WTC11 (cell line): ENCODE data around the gene PLCG1. TPM values are rescaled to one million over a fixed set of nuclear protein-coding genes. Genes with fewer than 3 reads are reported as not detected.

ENCODE experiments used
- ATAC-seq: fragments of 200-7000 bp; cut with Tn5 transposase; 2 replicates; pipeline ENCODE4 v1.10.0; 2021; ENCODE audit warnings: mild to moderate bottlenecking, moderate library complexity
- CTCF ChIA-PET: fragments of 300-600 bp; sonication (Branson Sonifier 250); formaldehyde crosslinking; loops from one replicate; lab custom pipeline; 2021; ENCODE audit warnings: antibody characterized with exemption; lab: Charles Lee
- POLR2A ChIA-PET: fragments of 350-600 bp; sonication (Branson Sonifier 250); formaldehyde crosslinking; loops from one replicate; lab custom pipeline; 2021; ENCODE audit warnings: antibody characterized with exemption; lab: Charles Lee
- DNase-seq: peaks from one replicate; pipeline ENCODE4 v3.0.0; 2021; ENCODE audit warnings: low spot score
- H3K27ac Mint-ChIP-seq: 2 replicates; pipeline ENCODE4 v1.8.0; 2021; ENCODE audit warnings: mixed read lengths
- H3K27me3 Mint-ChIP-seq: 2 replicates; pipeline ENCODE4 v1.8.0; 2021; ENCODE audit warnings: low read depth, mild to moderate bottlenecking, moderate library complexity, mixed read lengths
- H3K36me3 Mint-ChIP-seq: 2 replicates; pipeline ENCODE4 v1.8.0; 2021; ENCODE audit warnings: mixed read lengths
- H3K4me1 Mint-ChIP-seq: 2 replicates; pipeline ENCODE4 v1.8.0; 2022; ENCODE audit warnings: mixed read lengths
- H3K4me3 Mint-ChIP-seq: 2 replicates; pipeline ENCODE4 v1.8.0; 2021; ENCODE audit warnings: mild to moderate bottlenecking, moderate library complexity, mixed read lengths
- H3K9me3 Mint-ChIP-seq: 2 replicates; pipeline ENCODE4 v1.8.0; 2021; ENCODE audit warnings: mixed read lengths
- ATF1 ChIP-seq: sonication (generic); formaldehyde crosslinking; IDR thresholded peaks from 2 replicates; pipeline ENCODE4 v1.8.1; 2023; ENCODE audit warnings: mild to moderate bottlenecking, moderate library complexity, missing genetic modification reagents
- CREB1 ChIP-seq: sonication (generic); formaldehyde crosslinking; IDR thresholded peaks from 2 replicates; pipeline ENCODE4 v1.8.0; 2023; ENCODE audit warnings: mild to moderate bottlenecking, missing genetic modification reagents
- E2F4 ChIP-seq: sonication (generic); formaldehyde crosslinking; IDR thresholded peaks from 2 replicates; pipeline ENCODE4 v1.8.1; 2022; ENCODE audit warnings: low read depth, mild to moderate bottlenecking, moderate library complexity, missing genetic modification reagents, borderline replicate concordance
- ELF4 ChIP-seq: sonication (generic); formaldehyde crosslinking; IDR thresholded peaks from 2 replicates; pipeline ENCODE4 v1.8.1; 2022; ENCODE audit warnings: low read depth, mild to moderate bottlenecking, moderate library complexity, missing genetic modification reagents
- ESRRA ChIP-seq: sonication (generic); formaldehyde crosslinking; IDR thresholded peaks from 2 replicates; pipeline ENCODE4 v1.8.1; 2022; ENCODE audit warnings: mild to moderate bottlenecking, missing genetic modification reagents, borderline replicate concordance
- ETV6 ChIP-seq: sonication (generic); formaldehyde crosslinking; IDR thresholded peaks from 2 replicates; pipeline ENCODE4 v1.8.1; 2022; ENCODE audit warnings: mild to moderate bottlenecking, missing genetic modification reagents
- FOXP1 ChIP-seq: sonication (generic); formaldehyde crosslinking; IDR thresholded peaks from 2 replicates; pipeline ENCODE4 v1.8.0; 2022; ENCODE audit warnings: missing genetic modification reagents, mild to moderate bottlenecking, moderate library complexity, borderline replicate concordance
- HMGA2 ChIP-seq: fragments of 250-450 bp; sonication (Bioruptor Pico); IDR thresholded peaks from 2 replicates; pipeline ENCODE4 v1.4.0; 2021; ENCODE audit warnings: mild to moderate bottlenecking, moderate library complexity
- JAZF1 ChIP-seq: fragments of 250-450 bp; sonication (Bioruptor Pico); IDR thresholded peaks from 2 replicates; pipeline ENCODE4 v1.9.0; 2021; ENCODE audit warnings: moderate library complexity, mild to moderate bottlenecking, inconsistent platforms
- JUN ChIP-seq: sonication (generic); formaldehyde crosslinking; IDR thresholded peaks from 2 replicates; pipeline ENCODE4 v1.8.0; 2023; ENCODE audit warnings: mild to moderate bottlenecking, missing genetic modification reagents
- NR1H2 ChIP-seq: sonication (generic); formaldehyde crosslinking; IDR thresholded peaks from 2 replicates; pipeline ENCODE4 v1.9.0; 2021; ENCODE audit warnings: mild to moderate bottlenecking, moderate library complexity, missing genetic modification reagents
- NR2C2 ChIP-seq: sonication (generic); formaldehyde crosslinking; IDR thresholded peaks from 2 replicates; pipeline ENCODE4 v1.8.0; 2022; ENCODE audit warnings: mild to moderate bottlenecking, missing genetic modification reagents
- RORB ChIP-seq: fragments of 250-450 bp; sonication (Bioruptor Pico); IDR thresholded peaks from 2 replicates; pipeline ENCODE4 v1.9.0; 2021; ENCODE audit warnings: mild to moderate bottlenecking
- SMAD3 ChIP-seq: sonication (generic); formaldehyde crosslinking; IDR thresholded peaks from 2 replicates; pipeline ENCODE4 v1.8.0; 2022; ENCODE audit warnings: missing genetic modification reagents, mild to moderate bottlenecking, borderline replicate concordance
- TCF7 ChIP-seq: sonication (generic); formaldehyde crosslinking; IDR thresholded peaks from 2 replicates; pipeline ENCODE4 v1.8.0; 2022; ENCODE audit warnings: mild to moderate bottlenecking, low read depth, missing genetic modification reagents, moderate library complexity
- TEAD4 ChIP-seq: sonication (generic); formaldehyde crosslinking; IDR thresholded peaks from 2 replicates; pipeline ENCODE4 v1.8.0; 2022; ENCODE audit warnings: mild to moderate bottlenecking, missing genetic modification reagents
- ZNF396 ChIP-seq: fragments of 250-450 bp; sonication (Bioruptor Pico); IDR thresholded peaks from 2 replicates; pipeline ENCODE4 v1.8.0; 2021; ENCODE audit warnings: mild to moderate bottlenecking, moderate library complexity, borderline replicate concordance
- total RNA-seq: library from RNA; stranded (reverse); gene quantifications from 3 replicates; pipeline ENCODE4 v1.2.3, GENCODE V29; 2021
- TF ChIP-seq, protein P1 (sequence below): sonication (generic); formaldehyde crosslinking; IDR thresholded peaks from 2 replicates; pipeline ENCODE4 v1.8.1; 2022; ENCODE audit warnings: missing genetic modification reagents, borderline replicate concordance
- TF ChIP-seq, protein P2 (sequence below): sonication (generic); formaldehyde crosslinking; IDR thresholded peaks from 2 replicates; pipeline ENCODE4 v1.8.1; 2023; ENCODE audit warnings: mild to moderate bottlenecking, missing genetic modification reagents, moderate library complexity

PLCG1 gene
- total RNA-seq, 1 experiment from 2014 or later = 201 TPM

DNA sequence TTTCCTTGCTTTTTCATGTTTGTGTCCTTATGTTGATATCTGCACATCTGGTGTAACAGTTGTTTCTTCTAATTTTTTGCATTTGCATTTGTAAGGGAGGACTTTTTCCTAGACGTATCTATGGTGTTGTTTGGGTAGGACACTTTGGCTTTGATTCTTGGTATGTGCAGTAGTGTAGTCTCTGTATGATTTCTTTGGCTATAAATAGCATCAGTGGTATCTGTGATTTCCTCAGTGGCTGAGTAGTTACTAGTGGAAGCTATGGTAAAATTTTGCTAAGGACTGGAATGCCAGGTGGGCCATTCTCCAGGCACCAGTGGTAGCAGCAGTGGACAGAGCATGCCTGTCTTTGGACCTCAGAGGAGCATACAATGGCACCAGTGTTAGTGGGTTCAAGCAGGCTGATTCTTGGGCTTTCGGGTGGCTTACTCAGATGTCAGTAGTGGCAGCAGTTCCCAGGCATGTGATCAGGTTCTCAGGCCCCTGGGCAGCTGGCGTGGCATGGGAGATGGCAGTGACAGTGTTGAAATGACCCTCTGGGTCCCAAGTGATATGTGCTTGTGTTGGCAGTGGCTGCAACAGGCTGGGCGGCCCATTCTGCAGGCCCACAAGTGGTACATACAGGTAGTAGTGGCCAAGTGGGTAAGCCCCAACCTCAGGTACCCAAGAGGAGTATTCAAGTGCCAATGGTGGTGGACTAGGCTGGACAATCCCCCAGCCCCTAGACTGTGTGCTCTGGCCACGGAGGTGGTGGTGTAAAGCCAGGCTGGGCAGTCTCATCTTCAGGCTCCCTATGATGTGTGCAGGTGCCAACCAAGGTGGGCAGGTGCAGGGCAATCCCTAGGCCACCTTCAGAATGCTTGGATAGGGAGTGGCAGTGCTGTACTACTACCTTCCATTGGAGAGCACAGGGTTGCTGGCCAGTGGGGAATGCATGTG, 54.5 kb downstream of the PLCG1 start:
- Mint-ChIP-seq H3K9me3 (no peaks in the 10 kb centered on the region), H3K4me3 (no peak overlapping the region)
- no peak for ATAC-seq
- TF ChIP-seq ZNF396 = no peak
- TF ChIP-seq, protein P1, sequence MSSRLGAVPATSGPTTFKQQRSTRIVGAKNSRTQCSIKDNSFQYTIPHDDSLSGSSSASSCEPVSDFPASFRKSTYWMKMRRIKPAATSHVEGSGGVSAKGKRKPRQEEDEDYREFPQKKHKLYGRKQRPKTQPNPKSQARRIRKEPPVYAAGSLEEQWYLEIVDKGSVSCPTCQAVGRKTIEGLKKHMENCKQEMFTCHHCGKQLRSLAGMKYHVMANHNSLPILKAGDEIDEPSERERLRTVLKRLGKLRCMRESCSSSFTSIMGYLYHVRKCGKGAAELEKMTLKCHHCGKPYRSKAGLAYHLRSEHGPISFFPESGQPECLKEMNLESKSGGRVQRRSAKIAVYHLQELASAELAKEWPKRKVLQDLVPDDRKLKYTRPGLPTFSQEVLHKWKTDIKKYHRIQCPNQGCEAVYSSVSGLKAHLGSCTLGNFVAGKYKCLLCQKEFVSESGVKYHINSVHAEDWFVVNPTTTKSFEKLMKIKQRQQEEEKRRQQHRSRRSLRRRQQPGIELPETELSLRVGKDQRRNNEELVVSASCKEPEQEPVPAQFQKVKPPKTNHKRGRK (CRISPR knock-in tag) = no peak
- no peak for TF ChIP-seq CREB1 (CRISPR knock-in tag)
- TF ChIP-seq RORB (CRISPR knock-in tag) = no peak
- no peak for TF ChIP-seq ETV6
- no peak for TF ChIP-seq ELF4 (CRISPR knock-in tag)
- TF ChIP-seq, protein P2, sequence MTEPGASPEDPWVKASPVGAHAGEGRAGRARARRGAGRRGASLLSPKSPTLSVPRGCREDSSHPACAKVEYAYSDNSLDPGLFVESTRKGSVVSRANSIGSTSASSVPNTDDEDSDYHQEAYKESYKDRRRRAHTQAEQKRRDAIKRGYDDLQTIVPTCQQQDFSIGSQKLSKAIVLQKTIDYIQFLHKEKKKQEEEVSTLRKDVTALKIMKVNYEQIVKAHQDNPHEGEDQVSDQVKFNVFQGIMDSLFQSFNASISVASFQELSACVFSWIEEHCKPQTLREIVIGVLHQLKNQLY = no peak
- TF ChIP-seq ATF1 (CRISPR knock-in tag) = no peak
- TF ChIP-seq TCF7 (CRISPR knock-in tag) = no peak
- TF ChIP-seq, all 79 proteins: peak for 0
- H3K36me3 Mint-ChIP-seq = no peaks in the 10 kb centered on the region
- H3K27ac Mint-ChIP-seq = no peak overlapping the region
- no peak for DNase-seq
- ChIA-PET CTCF (interaction anchor here (1.0 to 2.6 kb wide), 9 partner anchors 19 to 246 kb away, joined by 3 to 17 read pairs (median 4); no protein-coding TSS in a partner anchor), POLR2A (interaction anchor here (0.5 kb wide), 1 partner anchor 149 kb away, joined by 3 read pairs; the partner anchor contains the start of gene LPIN3)
- H3K4me1 Mint-ChIP-seq = no peaks in the 10 kb centered on the region
- H3K27me3 Mint-ChIP-seq = no peaks in the 10 kb centered on the region; the same call in 1 of the 2 replicates

GRCh38 chr20:41192575-41192974, 55.2 kb downstream of the PLCG1 start:
- DNase-seq (no peak), ATAC-seq (peak; percentile 47; the same call in 1 of the 2 replicates)
- Mint-ChIP-seq H3K36me3 (no peaks in the 10 kb centered on the region), H3K4me1 (no peaks in the 10 kb centered on the region), H3K4me3 (no peak overlapping the region), H3K27me3 (no peaks in the 10 kb centered on the region; the same call in 1 of the 2 replicates), H3K27ac (no peak overlapping the region), H3K9me3 (no peaks in the 10 kb centered on the region)
- CTCF ChIA-PET = interaction anchor here (1.1 to 2.6 kb wide), 9 partner anchors 20 to 247 kb away, joined by 3 to 17 read pairs (median 4); partner anchors contain the start of gene LPIN3
- POLR2A ChIA-PET = interaction anchor here (0.5 kb wide), 1 partner anchor 148 kb away, joined by 3 read pairs; the partner anchor contains the start of gene LPIN3
- no peak for TF ChIP-seq ESRRA (CRISPR knock-in tag)
- TF ChIP-seq E2F4 = no peak
- no peak for TF ChIP-seq SMAD3
- TF ChIP-seq ATF1 (CRISPR knock-in tag) = no peak
- TF ChIP-seq JAZF1 (CRISPR knock-in tag) = no peak
- no peak for TF ChIP-seq TEAD4 (CRISPR knock-in tag)
- TF ChIP-seq ETV6 = no peak
- TF ChIP-seq FOXP1 = no peak
- TF ChIP-seq JUN (CRISPR knock-in tag) = no peak
- no peak for TF ChIP-seq NR1H2

- TF ChIP-seq NR2C2 (CRISPR knock-in tag) = no peak
- peak; percentile 56; the same call in 1 of the 2 replicates for TF ChIP-seq HMGA2 (CRISPR knock-in tag)
- TF ChIP-seq, all 79 proteins: peak for 1
- POLR2A ChIA-PET = no interaction called here
- no peak overlapping the region for H3K4me3 Mint-ChIP-seq
- H3K4me1 Mint-ChIP-seq = peaks cover 6% of the 10 kb centered on the region; the same call in 1 of the 2 replicates
- H3K9me3 Mint-ChIP-seq = peaks cover 9% of the 10 kb centered on the region
- ATAC-seq = no peak
- no peaks in the 10 kb centered on the region for H3K27me3 Mint-ChIP-seq
- no peak overlapping the region for H3K27ac Mint-ChIP-seq
- DNase-seq = no peak
- CTCF ChIA-PET = interaction anchor here (1.9 kb wide), 1 partner anchor 24 kb away, joined by 5 read pairs; no protein-coding TSS in a partner anchor
- peaks cover 4% of the 10 kb centered on the region; the same call in 1 of the 2 replicates for H3K36me3 Mint-ChIP-seq
Observed at GRCh38 chr20:41196653-41197225, 59.4 kb downstream of the PLCG1 start.
